HG02852 (cell line): ENCODE measurements around the gene SV2B.

Source experiments
- ATAC-seq: cut with Tn5 transposase; IDR thresholded peaks from one replicate; pipeline ENCODE4 v1.9.1; 2021; ENCODE audit warnings: mild to moderate bottlenecking, moderate library complexity; ENCODE audit not compliant: unreplicated experiment

The SV2B gene

DNA sequence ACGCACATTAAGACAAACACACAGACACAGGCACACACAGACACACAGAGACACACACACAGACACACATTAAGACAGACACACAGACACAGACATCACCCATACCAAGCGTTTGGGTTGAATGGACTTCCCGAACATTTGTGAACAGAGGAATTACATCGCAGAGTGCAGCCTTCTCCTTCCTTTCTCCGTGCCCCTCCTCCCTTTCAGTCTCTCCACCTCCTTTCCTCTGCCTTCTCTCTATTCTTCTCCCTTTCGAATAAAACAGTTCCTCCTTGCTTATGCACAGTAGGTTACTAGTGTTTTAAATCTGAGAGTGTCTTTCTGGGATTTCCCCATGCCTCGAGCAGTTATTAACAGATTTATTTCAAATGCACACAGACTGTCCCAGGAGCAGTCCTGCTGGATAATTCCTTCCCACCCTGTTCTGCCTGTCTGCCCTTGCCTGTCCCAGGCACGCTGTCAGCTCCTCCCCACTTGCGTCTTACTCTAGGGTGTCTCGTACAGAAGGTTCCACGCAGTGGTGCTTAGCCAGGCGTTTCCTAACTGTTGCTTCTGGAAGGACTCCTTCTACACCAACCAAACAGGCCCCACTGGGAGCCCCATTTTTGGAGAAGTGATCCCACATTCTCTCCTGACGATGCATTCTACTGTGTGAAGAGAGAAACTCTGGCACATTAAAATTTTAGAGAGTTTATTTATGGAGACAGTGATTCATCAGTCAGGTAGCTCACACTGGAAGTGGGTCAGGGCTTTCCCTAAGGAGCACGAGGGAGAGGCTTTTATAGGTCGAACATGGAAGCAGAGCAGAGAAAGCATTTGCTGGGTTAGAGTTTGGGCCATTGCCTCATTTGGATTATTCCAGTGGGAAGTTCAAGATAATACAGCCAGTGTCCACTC lies 163.8 kb downstream of the SV2B start:
- no peak for ATAC-seq

GRCh38 chr15:91264651-91265351 lies 164.7 kb downstream of the SV2B start:
- no peak for ATAC-seq

DNA sequence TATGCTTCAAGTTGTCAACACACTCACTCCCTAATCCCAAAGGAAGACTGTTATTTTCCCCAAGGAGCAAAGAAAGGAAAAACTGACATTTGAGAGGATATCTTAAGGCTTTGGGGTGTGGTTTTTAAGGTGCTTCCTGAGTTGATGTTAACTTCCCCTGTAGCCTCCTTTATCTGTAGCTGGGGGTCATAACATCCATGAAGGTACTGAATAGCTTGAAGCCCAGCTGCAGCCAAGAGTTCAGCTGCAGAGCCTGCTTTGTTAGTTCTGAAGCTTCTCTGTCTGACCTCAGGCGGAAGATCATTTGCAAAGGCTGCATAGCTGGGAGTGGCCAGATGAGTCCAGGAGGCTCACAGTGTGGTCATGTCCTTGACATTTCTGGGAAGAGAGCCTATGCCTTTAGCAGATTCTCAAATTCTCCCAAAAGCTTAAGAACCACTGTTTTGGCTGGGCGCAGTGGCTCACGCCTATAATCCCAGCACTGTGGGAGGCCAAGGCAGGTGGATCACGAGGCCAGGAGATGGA lies 165.4 kb downstream of the SV2B start:
- ATAC-seq = no peak

- no peak for ATAC-seq
These were observed 168.5 kb downstream of the SV2B start for GRCh38 chr15:91268510-91268909.

DNA sequence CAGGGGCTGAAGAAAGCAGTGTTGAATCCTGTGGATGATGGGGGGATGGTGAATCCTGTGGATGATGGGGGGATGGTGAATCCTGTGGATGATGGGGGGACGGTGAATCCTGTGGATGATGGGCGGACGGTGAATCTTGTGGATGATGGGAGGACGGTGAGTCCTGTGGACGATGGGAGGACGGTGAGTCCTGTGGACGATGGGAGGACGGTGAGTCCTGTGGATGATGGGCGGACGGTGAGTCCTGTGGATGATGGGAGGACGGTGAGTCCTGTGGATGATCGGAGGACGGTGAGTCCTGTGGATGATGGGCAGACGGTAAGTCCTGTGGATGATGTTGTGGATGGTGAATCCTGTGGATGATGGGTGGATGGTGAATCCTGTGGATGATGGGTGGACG lies 170.7 kb downstream of the SV2B start:
- ATAC-seq = no peak

DNA sequence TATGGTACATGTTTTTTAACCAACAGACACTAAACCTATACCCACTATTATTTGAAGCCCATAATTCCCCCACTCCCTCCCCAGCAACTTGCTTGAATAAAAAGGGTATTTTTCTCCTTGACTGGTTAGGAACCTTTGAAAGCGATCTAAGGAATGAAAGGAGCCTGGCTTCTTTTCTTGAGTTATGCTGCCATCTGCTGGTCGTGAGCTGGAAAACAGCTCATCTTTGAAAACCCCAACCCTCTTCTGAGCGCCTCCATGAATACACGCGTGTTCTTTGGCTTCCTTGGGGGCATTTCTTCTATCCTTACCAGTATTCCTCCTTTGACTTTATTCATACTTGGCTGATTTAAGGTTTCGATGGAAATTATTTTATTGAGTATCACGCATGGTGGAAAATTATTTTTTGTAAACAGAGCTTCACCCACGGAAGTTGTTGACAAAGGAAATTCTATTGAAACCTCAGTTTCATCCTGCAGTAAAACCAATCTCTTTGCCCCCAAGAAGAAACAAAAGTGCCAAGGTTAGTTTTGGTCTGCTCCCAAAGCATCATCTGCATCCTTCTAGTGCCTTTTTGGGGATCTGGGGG lies 171.6 kb downstream of the SV2B start:
- no peak for ATAC-seq

DNA sequence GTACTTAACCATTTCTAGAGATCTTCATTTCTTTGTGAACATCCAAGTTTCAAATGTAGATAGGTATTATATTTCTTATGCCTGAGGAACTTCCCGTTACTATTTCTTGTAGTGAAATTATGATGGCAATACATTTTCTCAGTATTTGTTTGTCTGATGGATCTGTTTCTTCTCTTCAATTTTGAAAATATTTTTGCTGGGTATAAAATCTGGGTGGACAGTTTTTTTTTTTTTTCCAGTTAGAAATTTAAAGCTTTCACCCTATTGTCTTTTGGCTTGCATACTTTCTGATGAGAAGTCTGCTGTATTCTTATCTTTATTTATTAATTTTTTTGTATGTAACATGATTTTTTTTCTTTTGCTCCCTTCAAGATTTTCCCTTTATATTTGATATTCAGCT lies 175.8 kb downstream of the SV2B start:
- no peak for ATAC-seq

DNA sequence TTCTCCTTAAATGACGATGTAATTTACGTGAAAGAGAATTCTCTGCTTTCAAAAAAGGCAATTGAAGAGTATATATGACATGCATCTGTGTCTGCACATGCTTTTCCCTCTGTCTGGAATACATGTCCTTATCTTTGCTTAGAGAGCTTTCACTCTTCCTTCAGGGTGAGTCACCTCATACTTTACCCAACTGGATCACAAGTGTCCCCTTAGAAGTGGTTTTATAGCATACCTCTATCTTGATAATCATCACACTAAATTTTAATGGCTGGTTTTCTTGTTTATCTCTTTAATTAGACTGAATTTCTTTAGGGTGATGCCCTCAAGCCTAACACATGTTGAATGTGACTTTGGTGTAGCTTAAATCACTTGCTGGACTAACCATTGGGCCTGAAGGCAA lies 178.9 kb downstream of the SV2B start:
- no peak for ATAC-seq

DNA sequence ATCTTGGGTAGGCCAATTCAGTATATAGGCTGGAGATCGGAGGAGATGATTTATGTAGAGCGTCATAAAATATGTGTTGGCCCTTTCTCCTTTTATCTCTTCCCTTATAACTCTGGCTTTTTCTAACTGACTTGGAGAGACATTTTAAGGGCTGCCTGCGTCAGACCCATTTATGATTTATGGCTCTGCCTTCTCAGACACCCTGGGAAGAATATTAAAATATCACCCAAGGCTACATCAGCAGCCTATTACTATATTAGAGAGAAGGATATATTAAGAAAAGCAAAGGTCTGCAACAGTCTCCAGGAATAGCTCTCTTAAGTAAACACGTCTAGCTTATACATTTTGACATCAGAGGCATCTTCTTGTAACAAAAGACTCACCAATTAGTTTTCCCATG lies 179.4 kb downstream of the SV2B start:
- no peak for ATAC-seq

GRCh38 chr15:91281947-91282346 lies 181.9 kb downstream of the SV2B start:
- ATAC-seq = no peak

- ATAC-seq = no peak
These were observed 182.4 kb downstream of the SV2B start for GRCh38 chr15:91282486-91282885.

- ATAC-seq = no peak
These were observed 183.1 kb downstream of the SV2B start for GRCh38 chr15:91283155-91283554.

GRCh38 chr15:91284758-91285466 lies 184.9 kb downstream of the SV2B start:
- ATAC-seq = no peak

DNA sequence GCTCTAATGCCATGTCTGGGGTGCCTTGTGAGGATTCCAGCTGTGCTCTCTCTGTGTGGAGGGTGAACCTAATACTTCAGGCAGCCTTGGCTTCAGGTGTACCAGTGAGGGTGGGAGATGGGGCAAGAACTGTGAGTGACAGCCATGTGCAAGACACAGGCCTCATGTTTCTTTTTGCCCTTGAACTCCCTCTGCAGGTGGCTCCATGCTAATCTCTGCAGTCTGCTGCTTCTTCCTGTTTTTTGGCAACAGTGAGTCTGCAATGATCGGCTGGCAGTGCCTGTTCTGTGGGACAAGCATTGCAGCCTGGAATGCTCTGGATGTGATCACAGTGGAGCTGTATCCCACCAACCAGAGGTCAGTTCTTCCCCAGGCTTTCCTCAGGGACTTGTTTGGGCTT lies 189.3 kb downstream of the SV2B start:
- no peak for ATAC-seq

GRCh38 chr15:91290553-91290952 lies 190.5 kb downstream of the SV2B start:
- ATAC-seq = no peak

- no peak for ATAC-seq
These were observed 191.6 kb downstream of the SV2B start for GRCh38 chr15:91291673-91292072.

DNA sequence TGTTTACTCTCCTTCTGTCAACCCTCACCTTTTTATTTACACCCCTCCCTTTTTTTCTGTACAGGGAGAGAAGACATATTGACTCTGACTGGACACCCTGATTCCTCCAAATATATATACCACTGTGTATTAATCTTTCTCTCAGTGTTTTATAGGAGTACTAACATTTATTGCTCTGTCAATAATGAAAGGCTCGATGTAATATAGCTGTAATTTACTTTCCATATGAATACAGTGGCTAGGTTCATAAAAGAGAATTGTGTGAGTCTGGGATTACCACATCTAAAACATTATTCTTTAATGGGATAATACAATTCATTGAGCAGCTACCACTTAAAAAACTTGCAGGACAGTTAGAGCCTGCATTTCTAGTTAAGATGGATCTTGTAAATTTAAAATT lies 194.3 kb downstream of the SV2B start:
- ATAC-seq = no peak

DNA sequence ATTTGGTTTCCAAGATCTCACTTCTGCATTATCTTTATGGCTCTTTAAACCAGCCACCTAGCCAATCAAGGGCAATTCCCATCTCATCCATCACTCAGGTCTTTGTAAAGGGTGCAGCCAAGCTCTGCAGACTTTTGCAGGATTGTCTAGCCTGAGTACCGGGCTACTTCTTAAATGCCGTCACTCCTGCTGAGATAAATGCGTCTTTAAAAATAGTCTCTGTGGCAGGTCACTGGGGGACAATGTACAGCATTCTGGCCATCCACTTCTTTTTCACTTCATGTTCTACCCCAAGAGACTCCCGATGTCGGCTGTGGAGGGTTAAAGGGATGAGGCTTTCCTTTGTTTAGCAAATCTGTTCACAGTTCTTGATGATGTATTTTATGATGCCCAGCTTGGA lies 194.7 kb downstream of the SV2B start:
- ATAC-seq = no peak

- ATAC-seq = no peak
These were observed 198.0 kb downstream of the SV2B start for GRCh38 chr15:91298101-91298500.

- no peak for ATAC-seq
These were observed 202.8 kb downstream of the SV2B start for GRCh38 chr15:91302588-91303439.
